HL-60 (cell line): ENCODE data around the gene OSM.

ENCODE experiments used
- DNase-seq, 2 experiments: peaks; one replicate each; pipeline ENCODE4 v3.0.0-alpha.2; 2010 to 2020; ENCODE audit warnings: low read depth in 1 of 2, low spot score in 1 of 2
- H3K27ac ChIP-seq: fragments of 250-450 bp; sonication (Bioruptor Pico); replicated peaks from 2 replicates; pipeline ENCODE4 v1.5.1; 2020; ENCODE audit warnings: mild to moderate bottlenecking, moderate library complexity
- H3K27me3 ChIP-seq: fragments of 250-450 bp; sonication (Bioruptor Pico); 2 replicates; pipeline ENCODE4 v1.5.1; 2021; ENCODE audit warnings: mild to moderate bottlenecking, moderate library complexity; ENCODE audit not compliant: insufficient read depth, poor library complexity, severe bottlenecking
- H3K4me3 ChIP-seq: replicated peaks from 2 replicates; pipeline ENCODE4 v1.5.1; 2011; ENCODE audit warnings: mild to moderate bottlenecking, control low read depth, low read length; ENCODE audit not compliant: insufficient read depth
- GABPA ChIP-seq: IDR thresholded peaks from 2 replicates; pipeline ENCODE4 v1.6.1; 2012; ENCODE audit warnings: low read depth
- POLR2AphosphoS5 ChIP-seq: IDR thresholded peaks from 2 replicates; pipeline ENCODE4 v1.6.1; 2012; ENCODE audit warnings: low read depth
- SPI1 ChIP-seq: IDR thresholded peaks from 2 replicates; pipeline ENCODE4 v1.6.1; 2012; ENCODE audit warnings: low read depth, mild to moderate bottlenecking, borderline replicate concordance
- TF ChIP-seq, protein P1 (sequence below): IDR thresholded peaks from one replicate; pipeline ENCODE4 v1.5.1; 2011; ENCODE audit warnings: low read length, control low read depth, inconsistent platforms; ENCODE audit not compliant: insufficient read depth
- TF ChIP-seq, protein P2 (sequence below): IDR thresholded peaks from 2 replicates; pipeline ENCODE4 v1.6.1; 2012; ENCODE audit warnings: low read depth; ENCODE audit not compliant: insufficient replicate concordance

OSM gene

DNA sequence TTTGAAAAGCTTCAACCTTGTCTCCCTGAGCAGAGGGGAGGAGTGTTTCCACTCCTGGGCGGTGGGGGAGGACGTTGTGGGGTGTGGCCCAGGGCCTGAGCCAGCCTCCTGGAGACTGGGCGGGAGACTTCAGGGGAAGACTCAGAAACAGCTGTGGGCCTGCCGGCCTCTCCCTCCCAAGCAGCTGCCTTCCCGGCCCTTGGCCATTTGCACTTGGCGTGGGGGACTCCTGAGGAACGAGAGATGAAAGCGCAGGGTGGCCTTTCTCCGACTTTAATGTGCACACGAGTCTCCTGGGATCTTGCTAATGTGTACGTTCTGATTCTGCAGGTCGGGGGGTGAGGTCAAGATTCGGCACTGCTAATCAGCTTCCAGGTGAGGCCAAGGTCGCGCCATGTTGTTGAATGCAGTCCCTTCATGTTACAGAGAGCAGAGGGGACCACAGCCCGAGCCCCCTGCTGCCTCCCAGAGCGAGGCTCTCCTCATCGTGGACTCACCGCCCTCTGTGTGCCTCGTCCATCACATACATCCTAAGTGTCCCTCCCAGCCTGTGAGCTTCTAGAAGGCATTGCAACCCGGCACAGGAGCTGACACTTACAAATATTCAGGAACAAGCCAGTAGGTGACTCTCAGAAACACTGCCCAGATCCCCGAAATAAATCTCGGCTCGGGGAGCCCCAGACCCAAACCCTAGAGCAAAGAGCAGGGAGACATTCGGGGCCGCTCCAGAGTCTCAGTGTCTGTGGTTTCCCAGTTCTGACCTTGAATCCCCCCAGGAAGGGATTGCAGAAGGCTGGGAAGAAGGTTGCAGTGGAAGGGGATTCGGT is 27.8 kb downstream of the OSM start:
- DNase-seq = no peak
- no peak overlapping the region for H3K4me3 ChIP-seq
- H3K27ac ChIP-seq = no peak overlapping the region
- no peaks in the 10 kb centered on the region for H3K27me3 ChIP-seq
- TF ChIP-seq POLR2AphosphoS5 = no peak
- TF ChIP-seq, protein P1, sequence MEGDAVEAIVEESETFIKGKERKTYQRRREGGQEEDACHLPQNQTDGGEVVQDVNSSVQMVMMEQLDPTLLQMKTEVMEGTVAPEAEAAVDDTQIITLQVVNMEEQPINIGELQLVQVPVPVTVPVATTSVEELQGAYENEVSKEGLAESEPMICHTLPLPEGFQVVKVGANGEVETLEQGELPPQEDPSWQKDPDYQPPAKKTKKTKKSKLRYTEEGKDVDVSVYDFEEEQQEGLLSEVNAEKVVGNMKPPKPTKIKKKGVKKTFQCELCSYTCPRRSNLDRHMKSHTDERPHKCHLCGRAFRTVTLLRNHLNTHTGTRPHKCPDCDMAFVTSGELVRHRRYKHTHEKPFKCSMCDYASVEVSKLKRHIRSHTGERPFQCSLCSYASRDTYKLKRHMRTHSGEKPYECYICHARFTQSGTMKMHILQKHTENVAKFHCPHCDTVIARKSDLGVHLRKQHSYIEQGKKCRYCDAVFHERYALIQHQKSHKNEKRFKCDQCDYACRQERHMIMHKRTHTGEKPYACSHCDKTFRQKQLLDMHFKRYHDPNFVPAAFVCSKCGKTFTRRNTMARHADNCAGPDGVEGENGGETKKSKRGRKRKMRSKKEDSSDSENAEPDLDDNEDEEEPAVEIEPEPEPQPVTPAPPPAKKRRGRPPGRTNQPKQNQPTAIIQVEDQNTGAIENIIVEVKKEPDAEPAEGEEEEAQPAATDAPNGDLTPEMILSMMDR = no peak
- TF ChIP-seq, protein P2, sequence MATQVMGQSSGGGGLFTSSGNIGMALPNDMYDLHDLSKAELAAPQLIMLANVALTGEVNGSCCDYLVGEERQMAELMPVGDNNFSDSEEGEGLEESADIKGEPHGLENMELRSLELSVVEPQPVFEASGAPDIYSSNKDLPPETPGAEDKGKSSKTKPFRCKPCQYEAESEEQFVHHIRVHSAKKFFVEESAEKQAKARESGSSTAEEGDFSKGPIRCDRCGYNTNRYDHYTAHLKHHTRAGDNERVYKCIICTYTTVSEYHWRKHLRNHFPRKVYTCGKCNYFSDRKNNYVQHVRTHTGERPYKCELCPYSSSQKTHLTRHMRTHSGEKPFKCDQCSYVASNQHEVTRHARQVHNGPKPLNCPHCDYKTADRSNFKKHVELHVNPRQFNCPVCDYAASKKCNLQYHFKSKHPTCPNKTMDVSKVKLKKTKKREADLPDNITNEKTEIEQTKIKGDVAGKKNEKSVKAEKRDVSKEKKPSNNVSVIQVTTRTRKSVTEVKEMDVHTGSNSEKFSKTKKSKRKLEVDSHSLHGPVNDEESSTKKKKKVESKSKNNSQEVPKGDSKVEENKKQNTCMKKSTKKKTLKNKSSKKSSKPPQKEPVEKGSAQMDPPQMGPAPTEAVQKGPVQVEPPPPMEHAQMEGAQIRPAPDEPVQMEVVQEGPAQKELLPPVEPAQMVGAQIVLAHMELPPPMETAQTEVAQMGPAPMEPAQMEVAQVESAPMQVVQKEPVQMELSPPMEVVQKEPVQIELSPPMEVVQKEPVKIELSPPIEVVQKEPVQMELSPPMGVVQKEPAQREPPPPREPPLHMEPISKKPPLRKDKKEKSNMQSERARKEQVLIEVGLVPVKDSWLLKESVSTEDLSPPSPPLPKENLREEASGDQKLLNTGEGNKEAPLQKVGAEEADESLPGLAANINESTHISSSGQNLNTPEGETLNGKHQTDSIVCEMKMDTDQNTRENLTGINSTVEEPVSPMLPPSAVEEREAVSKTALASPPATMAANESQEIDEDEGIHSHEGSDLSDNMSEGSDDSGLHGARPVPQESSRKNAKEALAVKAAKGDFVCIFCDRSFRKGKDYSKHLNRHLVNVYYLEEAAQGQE = no peak
- no peak for TF ChIP-seq SPI1
- no peak for TF ChIP-seq GABPA

DNA sequence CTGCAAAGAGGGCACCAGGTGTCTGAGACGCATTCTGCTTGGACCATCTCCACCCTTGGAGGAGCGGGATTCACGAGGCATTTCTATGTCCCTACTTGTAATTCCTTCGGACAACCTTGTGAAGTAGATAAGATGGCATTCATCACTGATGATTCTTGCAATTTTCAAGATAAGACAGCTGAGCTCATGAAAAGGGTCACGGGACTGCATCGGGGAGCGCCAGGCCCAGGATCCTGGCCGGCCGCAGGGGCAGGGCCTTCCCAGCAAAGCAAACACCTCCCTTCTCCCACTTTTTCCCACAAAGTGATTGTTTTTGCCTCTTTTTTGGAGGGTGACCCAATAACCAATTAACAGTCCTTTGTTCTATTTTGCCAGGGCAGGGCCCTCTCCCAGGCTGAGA is 28.5 kb downstream of the OSM start:
- H3K4me3 ChIP-seq = no peak overlapping the region
- no peak overlapping the region for H3K27ac ChIP-seq
- no peak for DNase-seq
- TF ChIP-seq POLR2AphosphoS5 (no peak), GABPA (no peak), SPI1 (no peak)
- TF ChIP-seq, protein P1 = no peak
- TF ChIP-seq, protein P2 = no peak
- no peaks in the 10 kb centered on the region for H3K27me3 ChIP-seq

DNA sequence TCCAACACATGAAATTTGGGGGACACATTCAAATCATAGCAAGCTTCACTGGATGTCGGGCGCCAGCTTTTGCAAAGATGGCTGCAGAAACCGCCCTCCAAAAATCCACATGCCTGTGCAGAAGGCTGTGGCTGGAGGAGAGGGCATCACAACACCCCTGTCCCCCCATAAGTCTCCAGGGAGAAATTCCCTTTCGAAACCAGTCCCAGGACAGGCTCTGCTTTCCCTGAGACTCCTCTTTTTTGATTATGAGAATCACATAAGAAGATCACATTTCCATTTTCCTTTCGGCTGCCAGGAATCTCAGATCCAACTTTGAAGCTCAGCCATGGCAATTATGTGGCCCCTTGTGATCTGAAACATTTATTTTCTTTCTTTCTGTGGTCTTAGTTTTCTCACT is 29.8 kb downstream of the OSM start:
- H3K27ac ChIP-seq = no peak overlapping the region
- peaks cover 5% of the 10 kb centered on the region for H3K27me3 ChIP-seq
- no peak overlapping the region for H3K4me3 ChIP-seq
- TF ChIP-seq, protein P2 = no peak
- TF ChIP-seq, protein P1 = no peak
- TF ChIP-seq SPI1 = no peak
- no peak for TF ChIP-seq GABPA
- no peak for TF ChIP-seq POLR2AphosphoS5
- no peak for DNase-seq
